Smooth muscle cell (in vitro differentiated cells): ENCODE data around the gene ISL2. TPM values are rescaled to one million over a fixed set of nuclear protein-coding genes. Genes with fewer than 3 reads are reported as not detected.
"Not testable (repeated sequence)": the region's sequence is repeated elsewhere in the genome, so short reads cannot be mapped to it uniquely, and the experiment has no call there.

Experiments
- DNase-seq: peaks from one replicate; lab custom pipeline; 2025; ENCODE audit not compliant: unreplicated experiment; lab: John Stamatoyannopoulos, UW
- H2AFZ ChIP-seq: fragments of 200-600 bp; sonication (generic); 2 replicates; pipeline ENCODE4 v1.6.0; 2016; ENCODE audit warnings: antibody characterized with exemption, low read depth, mild to moderate bottlenecking
- H3F3A ChIP-seq: fragments of 200-600 bp; sonication (generic); 2 replicates; pipeline ENCODE4 v1.6.0; 2017; ENCODE audit warnings: antibody characterized with exemption, low read depth
- H3K27ac ChIP-seq: fragments of 200-600 bp; sonication (generic); 2 replicates; pipeline ENCODE4 v1.5.1; 2016; ENCODE audit warnings: low read depth, mild to moderate bottlenecking
- H3K27me3 ChIP-seq: fragments of 200-600 bp; sonication (generic); 2 replicates; pipeline ENCODE4 v1.6.1; 2016; ENCODE audit warnings: low read depth, mild to moderate bottlenecking
- H3K36me3 ChIP-seq: fragments of 200-600 bp; sonication (generic); 2 replicates; pipeline ENCODE4 v1.5.1; 2016; ENCODE audit warnings: low read depth
- H3K4me1 ChIP-seq: fragments of 200-600 bp; sonication (generic); 2 replicates; pipeline ENCODE4 v1.5.1; 2016; ENCODE audit warnings: low read depth
- H3K4me2 ChIP-seq: fragments of 200-600 bp; sonication (generic); 2 replicates; pipeline ENCODE4 v1.6.0; 2016; ENCODE audit warnings: mild to moderate bottlenecking
- H3K4me3 ChIP-seq: fragments of 200-600 bp; sonication (generic); 2 replicates; pipeline ENCODE4 v1.5.1; 2016; ENCODE audit warnings: mild to moderate bottlenecking
- H3K79me2 ChIP-seq: fragments of 200-600 bp; sonication (generic); 2 replicates; pipeline ENCODE4 v1.6.0; 2016; ENCODE audit warnings: low read depth, mild to moderate bottlenecking
- H3K9ac ChIP-seq: fragments of 200-600 bp; sonication (generic); 2 replicates; pipeline ENCODE4 v1.6.0; 2016; ENCODE audit warnings: low read depth
- H3K9me3 ChIP-seq: fragments of 200-600 bp; sonication (generic); replicated peaks from 2 replicates; pipeline ENCODE4 v1.5.1; 2016; ENCODE audit warnings: low read depth
- H4K20me1 ChIP-seq: fragments of 200-600 bp; sonication (generic); 2 replicates; pipeline ENCODE4 v1.6.0; 2016; ENCODE audit warnings: low read depth
- CTCF ChIP-seq: fragments of 200-600 bp; sonication (generic); IDR thresholded peaks from 2 replicates; pipeline ENCODE4 v1.5.1; 2017; ENCODE audit warnings: borderline replicate concordance, mild to moderate bottlenecking, antibody characterized with exemption; ENCODE audit not compliant: insufficient read depth, poor library complexity, severe bottlenecking
- WGBS: methylation state at CpG from one replicate; pipeline ENCODE4 v1.1.7; 2016; ENCODE audit warnings: low lambda C conversion rate; 5-methylcytosine and 5-hydroxymethylcytosine counted together
- polyA plus RNA-seq: library from polyadenylated mRNA; unstranded; fragments of >200 nt; fragmentation: Nextera tagmentation; extraction: Ambion mirVana; gene quantifications from 2 replicates; pipeline ENCODE4 v1.2.1, GENCODE V29; 2016
- total RNA-seq: library from RNA; depleted of rRNA; stranded (reverse); fragments of >200 nt; gene quantifications from 2 replicates; pipeline ENCODE4 v1.2.3, GENCODE V29; 2014

The ISL2 gene
- total and polyA plus RNA-seq, 2 experiments from 2014 or later = 0.22 TPM; not detected in 1

GRCh38 chr15:76311100-76311953 lies 25.2 kb upstream of the ISL2 start, which contains the start of gene ETFA:
Gene ETFA, minus strand, starts transcription at chr15:76311469. Its CDS starts 81 bp downstream, at chr15:76311388.
- Histone ChIP-seq H4K20me1 (peaks cover 41% of the 10 kb centered on the region), H3K4me1 (peaks cover 7% of the 10 kb centered on the region), H3K4me3 (peak within 1 kb of the TSS; percentile 74), H3K9me3 (no peaks in the 10 kb centered on the region), H3K4me2 (peak within 1 kb of the TSS; percentile 91), H3K36me3 (no peaks in the 10 kb centered on the region), H3K27ac (peak within 1 kb of the TSS; percentile 77), H2AFZ (peak within 1 kb of the TSS; percentile 87), H3K9ac (peak within 1 kb of the TSS; percentile 88), H3F3A (no peaks in the 10 kb centered on the region), H3K27me3 (no peaks in the 10 kb centered on the region), H3K79me2 (peaks cover 44% of the 10 kb centered on the region)
- no peak for TF ChIP-seq CTCF
- DNase-seq = peak; percentile 79
- WGBS = 2% methylated on average over 60 of the region's 60 CpGs

- H3K4me2 ChIP-seq = no peak overlapping the region
- no peak overlapping the region for H3K4me3 ChIP-seq
- 76% methylated on average over 7 of the region's 7 CpGs for WGBS
- H3K4me1 ChIP-seq = peaks cover 7% of the 10 kb centered on the region
- no peak overlapping the region for H3K27ac ChIP-seq
- peaks cover 28% of the 10 kb centered on the region for H4K20me1 ChIP-seq
- H3K9me3 ChIP-seq = no peaks in the 10 kb centered on the region
- no peaks in the 10 kb centered on the region for H3K27me3 ChIP-seq
- H2AFZ ChIP-seq = no peak overlapping the region
- H3K79me2 ChIP-seq = peaks cover 31% of the 10 kb centered on the region
- no peak for DNase-seq
- no peak overlapping the region for H3K9ac ChIP-seq
- no peaks in the 10 kb centered on the region for H3F3A ChIP-seq
- H3K36me3 ChIP-seq = no peaks in the 10 kb centered on the region
- no peak for TF ChIP-seq CTCF
Measured at GRCh38 chr15:76312540-76313174, 23.9 kb upstream of the ISL2 start.

- DNase-seq, H3K36me3 ChIP-seq, H3K4me3 ChIP-seq, H3K27me3 ChIP-seq, H3K27ac ChIP-seq, H3F3A ChIP-seq, H3K4me1 ChIP-seq, H3K9me3 ChIP-seq, H2AFZ ChIP-seq, H3K9ac ChIP-seq, H3K4me2 ChIP-seq: not testable (repeated sequence)
- Histone ChIP-seq H4K20me1 (peaks cover 23% of the 10 kb centered on the region), H3K79me2 (peaks cover 26% of the 10 kb centered on the region)
- WGBS = 92% methylated on average over 4 of the region's 4 CpGs
Measured at GRCh38 chr15:76313175-76313567, 23.4 kb upstream of the ISL2 start.

- Histone ChIP-seq H3K9me3 (no peaks in the 10 kb centered on the region), H3K9ac (no peak overlapping the region), H3F3A (no peaks in the 10 kb centered on the region), H3K79me2 (peaks cover 20% of the 10 kb centered on the region), H4K20me1 (peaks cover 17% of the 10 kb centered on the region), H3K4me2 (no peak overlapping the region), H3K27me3 (no peaks in the 10 kb centered on the region), H3K36me3 (no peaks in the 10 kb centered on the region), H3K4me3 (no peak overlapping the region), H2AFZ (no peak overlapping the region), H3K4me1 (peaks cover 7% of the 10 kb centered on the region), H3K27ac (no peak overlapping the region)
- DNase-seq = no peak
- WGBS = 85% methylated on average over 5 of the region's 5 CpGs
- no peak for TF ChIP-seq CTCF
Measured at GRCh38 chr15:76313731-76314130, 22.8 kb upstream of the ISL2 start.
